Measurements from ENCODE around the gene TMEM119. TPM values are rescaled to one million over a fixed set of nuclear protein-coding genes. Genes with fewer than 3 reads are reported as not detected.

The TMEM119 gene
- total and polyA plus RNA-seq, 2 of the 13 experiments (the other 11 are each of a cell fraction or from before 2014, with no cell fraction given) = not detected

DNA sequence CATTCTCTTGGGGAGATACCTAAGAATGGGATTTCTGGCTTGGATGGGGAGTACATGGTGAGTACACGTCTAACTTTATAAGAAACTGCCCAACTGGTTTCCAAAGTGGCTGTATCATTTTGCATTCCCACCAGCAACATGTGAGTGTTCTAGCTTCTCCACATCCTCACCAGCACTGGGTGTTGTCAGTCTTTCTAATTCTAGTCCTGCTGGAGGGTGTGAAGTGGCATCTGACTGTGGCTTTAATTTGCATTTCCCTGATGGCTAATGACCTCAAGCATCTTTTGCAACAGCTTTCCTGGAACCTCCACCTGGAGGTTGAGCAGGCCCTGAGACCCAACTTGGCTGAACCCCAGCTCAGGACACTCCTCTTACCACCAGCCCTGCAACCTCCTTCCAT lies 18.0 kb upstream of the TMEM119 start:
- in situ Hi-C loops (cut with HindIII; ENCODE audit: extremely low pct_ligation_motif_present, low pct_unique_long_range_greater_than_20kb) = loop anchor here (5.0 kb wide), 1 partner anchor 49 kb away; no protein-coding TSS in a partner anchor

More for the DNA sequence above, 18.0 kb upstream of the TMEM119 start:
- Histone ChIP-seq H3K79me2 (ENCODE audit: insufficient read depth, low read length) (no peaks in the 10 kb centered on the region), H3K4me3 (replicated peaks in 1 of 3; ENCODE audit: insufficient read depth in 1 of 3, low read depth in 2 of 3, low read length in 3 of 3) (no peak overlapping the region), H3K27me3 (ENCODE audit: control insufficient read depth in 1 of 2, insufficient read depth in 2 of 2, low read length in 2 of 2) (peaks cover 0 to 9% of the 10 kb centered on the region in 2 experiments; a peak in 3 of 5 replicates), H4K20me1 (ENCODE audit: insufficient read depth, low read length) (no peaks in the 10 kb centered on the region), H2AFZ (ENCODE audit: low read length) (no peak overlapping the region), H3K36me3 (replicated peaks in 1 of 2; ENCODE audit: control insufficient read depth in 1 of 2, insufficient read depth in 2 of 2, low read length in 2 of 2) (no peaks in the 10 kb centered on the region), H3K4me2 (ENCODE audit: low read depth, low read length) (no peak overlapping the region), H3K4me1 (ENCODE audit: insufficient read depth, low read length) (peaks cover 31% of the 10 kb centered on the region), H3K27ac (ENCODE audit: extremely low read length, insufficient read depth, low read length) (no peak overlapping the region), H3K9ac (ENCODE audit: insufficient read depth, low read depth, low read length) (no peak overlapping the region), H3K9me3 (ENCODE audit: low read length) (no peaks in the 10 kb centered on the region)
- POLR2A ChIA-PET = no interaction called here
- CTCF ChIA-PET (ENCODE audit: low intra/inter-chr PET ratio, low total read pairs) = no interaction called here
- intact Hi-C loops (cut with micrococcal nuclease; ENCODE audit: unreplicated experiment) = no loop called here
- 13% methylated on average over 1 of the region's 1 CpG for WGBS (ENCODE audit: low lambda C conversion rate)
- no TSS peak for BruUV-seq (replicated peaks)
- TF ChIP-seq PCBP2 (optimal IDR thresholded peaks at IDR 0.05; ENCODE audit: low read depth, low read length, poor library complexity, severe bottlenecking) (no peak), SRSF9 (IDR thresholded peaks at IDR 0.05; ENCODE audit: borderline replicate concordance, insufficient read depth, low read depth, low read length, poor library complexity, severe bottlenecking) (no peak), CBX1 (IDR thresholded peaks at IDR 0.05; ENCODE audit: low read depth) (no peak), SALL2 (CRISPR knock-in tag; IDR thresholded peaks at IDR 0.05) (no peak), RBM22 (optimal IDR thresholded peaks at IDR 0.05; ENCODE audit: low read length) (no peak), DMAP1 (CRISPR knock-in tag; IDR thresholded peaks at IDR 0.05) (no peak), ZFP36L1 (CRISPR knock-in tag; IDR thresholded peaks at IDR 0.05) (no peak), GTF3A (CRISPR knock-in tag; conservative IDR thresholded peaks at IDR 0.05) (no peak), ZNF775 (CRISPR knock-in tag; IDR thresholded peaks at IDR 0.05; ENCODE audit: borderline replicate concordance) (no peak), ETV6 (CRISPR knock-in tag; conservative IDR thresholded peaks at IDR 0.05) (no peak), HOXA5 (CRISPR knock-in tag; IDR thresholded peaks at IDR 0.05) (no peak), BRD4 (CRISPR knock-in tag; IDR thresholded peaks at IDR 0.05) (no peak), RCOR2 (CRISPR knock-in tag; IDR thresholded peaks at IDR 0.05) (no peak)
- TF ChIP-seq, protein P1, sequence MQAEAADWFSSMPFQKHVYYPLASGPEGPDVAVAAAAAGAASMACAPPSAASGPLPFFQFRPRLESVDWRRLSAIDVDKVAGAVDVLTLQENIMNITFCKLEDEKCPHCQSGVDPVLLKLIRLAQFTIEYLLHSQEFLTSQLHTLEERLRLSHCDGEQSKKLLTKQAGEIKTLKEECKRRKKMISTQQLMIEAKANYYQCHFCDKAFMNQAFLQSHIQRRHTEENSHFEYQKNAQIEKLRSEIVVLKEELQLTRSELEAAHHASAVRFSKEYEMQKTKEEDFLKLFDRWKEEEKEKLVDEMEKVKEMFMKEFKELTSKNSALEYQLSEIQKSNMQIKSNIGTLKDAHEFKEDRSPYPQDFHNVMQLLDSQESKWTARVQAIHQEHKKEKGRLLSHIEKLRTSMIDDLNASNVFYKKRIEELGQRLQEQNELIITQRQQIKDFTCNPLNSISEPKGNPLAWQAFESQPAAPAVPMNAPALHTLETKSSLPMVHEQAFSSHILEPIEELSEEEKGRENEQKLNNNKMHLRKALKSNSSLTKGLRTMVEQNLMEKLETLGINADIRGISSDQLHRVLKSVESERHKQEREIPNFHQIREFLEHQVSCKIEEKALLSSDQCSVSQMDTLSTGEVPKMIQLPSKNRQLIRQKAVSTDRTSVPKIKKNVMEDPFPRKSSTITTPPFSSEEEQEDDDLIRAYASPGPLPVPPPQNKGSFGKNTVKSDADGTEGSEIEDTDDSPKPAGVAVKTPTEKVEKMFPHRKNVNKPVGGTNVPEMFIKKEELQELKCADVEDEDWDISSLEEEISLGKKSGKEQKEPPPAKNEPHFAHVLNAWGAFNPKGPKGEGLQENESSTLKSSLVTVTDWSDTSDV (CRISPR knock-in tag; IDR thresholded peaks at IDR 0.05) = no peak
- TF ChIP-seq, protein P2, sequence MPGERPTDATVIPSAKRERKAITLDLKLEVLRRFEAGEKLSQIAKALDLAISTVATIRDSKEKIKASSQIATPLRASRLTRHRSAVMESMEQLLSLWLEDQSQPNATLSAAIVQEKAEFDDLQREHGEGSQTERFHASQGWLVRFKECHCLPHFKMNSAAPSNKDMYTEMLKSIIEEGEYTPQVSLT (CRISPR knock-in tag; IDR thresholded peaks at IDR 0.05; ENCODE audit: borderline replicate concordance, low read depth) = no peak
- ATAC-seq (no peak), DNase-seq (ENCODE audit: low spot score) (no peak), FAIRE-seq (no peak)
